ENCODE measurements around the gene KIF21B.

KIF21B gene

GRCh38 chr1:201020721-201021629, 2.5 kb downstream of the KIF21B start:
- Histone ChIP-seq H3K36me3 (ENCODE audit: control insufficient read depth in 1 of 2, insufficient read depth in 2 of 2, low read length in 2 of 2) (no peaks in the 10 kb centered on the region), H3K4me3 (ENCODE audit: low read depth in 1 of 2, low read length in 2 of 2) (peak overlapping the region in 1 of 2 donors; percentile 56), H3K27me3 (ENCODE audit: control insufficient read depth in 1 of 2, insufficient read depth in 2 of 2, low read length in 2 of 2) (no peaks in the 10 kb centered on the region), H3K9ac (ENCODE audit: low read depth in 1 of 2, low read length in 2 of 2) (peak overlapping the region; percentile 39 to 40), H3K4me1 (ENCODE audit: control insufficient read depth in 1 of 2, insufficient read depth in 2 of 2, low read length in 2 of 2) (peaks cover 71 to 76% of the 10 kb centered on the region in 2 donors), H3K9me3 (ENCODE audit: control insufficient read depth in 1 of 2, low read length in 2 of 2) (no peaks in the 10 kb centered on the region), H3K27ac (ENCODE audit: low read depth, low read length) (peak overlapping the region; percentile 37)

- peaks cover 71 to 76% of the 10 kb centered on the region in 2 donors for H3K4me1 ChIP-seq (ENCODE audit: control insufficient read depth in 1 of 2, insufficient read depth in 2 of 2, low read length in 2 of 2)
- peak overlapping the region; percentile 12 to 26 for H3K4me3 ChIP-seq (ENCODE audit: low read depth in 1 of 2, low read length in 2 of 2)
- H3K9ac ChIP-seq (ENCODE audit: low read depth in 1 of 2, low read length in 2 of 2): peak overlapping the region; percentile 39 to 40
- peak overlapping the region; percentile 37 for H3K27ac ChIP-seq (ENCODE audit: low read depth, low read length)
- no peaks in the 10 kb centered on the region for H3K27me3 ChIP-seq (ENCODE audit: control insufficient read depth in 1 of 2, insufficient read depth in 2 of 2, low read length in 2 of 2)
- H3K36me3 ChIP-seq (ENCODE audit: control insufficient read depth in 1 of 2, insufficient read depth in 2 of 2, low read length in 2 of 2): no peaks in the 10 kb centered on the region
- no peaks in the 10 kb centered on the region for H3K9me3 ChIP-seq (ENCODE audit: control insufficient read depth in 1 of 2, low read length in 2 of 2)
Measured at GRCh38 chr1:201020040-201020591, 3.4 kb downstream of the KIF21B start.

- Histone ChIP-seq H3K9me3 (ENCODE audit: control insufficient read depth in 1 of 2, low read length in 2 of 2) (no peaks in the 10 kb centered on the region), H3K4me1 (ENCODE audit: control insufficient read depth in 1 of 2, insufficient read depth in 2 of 2, low read length in 2 of 2) (peaks cover 75 to 83% of the 10 kb centered on the region in 2 donors), H3K4me3 (ENCODE audit: low read depth in 1 of 2, low read length in 2 of 2) (peak overlapping the region; percentile 12 to 26), H3K36me3 (ENCODE audit: control insufficient read depth in 1 of 2, insufficient read depth in 2 of 2, low read length in 2 of 2) (no peaks in the 10 kb centered on the region), H3K9ac (ENCODE audit: low read depth in 1 of 2, low read length in 2 of 2) (peak overlapping the region; percentile 39 to 40), H3K27ac (ENCODE audit: low read depth, low read length) (peak overlapping the region; percentile 37), H3K27me3 (ENCODE audit: control insufficient read depth in 1 of 2, insufficient read depth in 2 of 2, low read length in 2 of 2) (no peaks in the 10 kb centered on the region)
Measured at GRCh38 chr1:201019321-201019977, 4.1 kb downstream of the KIF21B start.

- Histone ChIP-seq H3K9me3 (ENCODE audit: control insufficient read depth in 1 of 2, low read length in 2 of 2) (no peaks in the 10 kb centered on the region), H3K4me3 (ENCODE audit: low read depth in 1 of 2, low read length in 2 of 2) (no peak overlapping the region), H3K4me1 (ENCODE audit: control insufficient read depth in 1 of 2, insufficient read depth in 2 of 2, low read length in 2 of 2) (peaks cover 69 to 81% of the 10 kb centered on the region in 2 donors), H3K27ac (ENCODE audit: low read depth, low read length) (no peak overlapping the region), H3K9ac (ENCODE audit: low read depth in 1 of 2, low read length in 2 of 2) (no peak overlapping the region), H3K36me3 (ENCODE audit: control insufficient read depth in 1 of 2, insufficient read depth in 2 of 2, low read length in 2 of 2) (no peaks in the 10 kb centered on the region), H3K27me3 (ENCODE audit: control insufficient read depth in 1 of 2, insufficient read depth in 2 of 2, low read length in 2 of 2) (no peaks in the 10 kb centered on the region)
Measured at GRCh38 chr1:201017828-201018163, 5.7 kb downstream of the KIF21B start.

- Histone ChIP-seq H3K9me3 (ENCODE audit: control insufficient read depth in 1 of 2, low read length in 2 of 2) (no peaks in the 10 kb centered on the region), H3K27me3 (ENCODE audit: control insufficient read depth in 1 of 2, insufficient read depth in 2 of 2, low read length in 2 of 2) (no peaks in the 10 kb centered on the region), H3K9ac (ENCODE audit: low read depth in 1 of 2, low read length in 2 of 2) (no peak overlapping the region), H3K4me3 (ENCODE audit: low read depth in 1 of 2, low read length in 2 of 2) (no peak overlapping the region), H3K4me1 (ENCODE audit: control insufficient read depth in 1 of 2, insufficient read depth in 2 of 2, low read length in 2 of 2) (peaks cover 63 to 75% of the 10 kb centered on the region in 2 donors), H3K36me3 (ENCODE audit: control insufficient read depth in 1 of 2, insufficient read depth in 2 of 2, low read length in 2 of 2) (no peaks in the 10 kb centered on the region), H3K27ac (ENCODE audit: low read depth, low read length) (no peak overlapping the region)
Measured at GRCh38 chr1:201016943-201017827, 6.3 kb downstream of the KIF21B start.

GRCh38 chr1:201016211-201016651, 7.3 kb downstream of the KIF21B start:
- peak overlapping the region in 1 of 2 donors; percentile 8 for H3K9ac ChIP-seq (ENCODE audit: low read depth in 1 of 2, low read length in 2 of 2)
- no peaks in the 10 kb centered on the region for H3K27me3 ChIP-seq (ENCODE audit: control insufficient read depth in 1 of 2, insufficient read depth in 2 of 2, low read length in 2 of 2)
- H3K36me3 ChIP-seq (ENCODE audit: control insufficient read depth in 1 of 2, insufficient read depth in 2 of 2, low read length in 2 of 2): no peaks in the 10 kb centered on the region
- peaks cover 59 to 70% of the 10 kb centered on the region in 2 donors for H3K4me1 ChIP-seq (ENCODE audit: control insufficient read depth in 1 of 2, insufficient read depth in 2 of 2, low read length in 2 of 2)
- H3K27ac ChIP-seq (ENCODE audit: low read depth, low read length): no peak overlapping the region
- peak overlapping the region; percentile 15 to 23 for H3K4me3 ChIP-seq (ENCODE audit: low read depth in 1 of 2, low read length in 2 of 2)
- H3K9me3 ChIP-seq (ENCODE audit: control insufficient read depth in 1 of 2, low read length in 2 of 2): no peaks in the 10 kb centered on the region

- no peaks in the 10 kb centered on the region for H3K9me3 ChIP-seq (ENCODE audit: control insufficient read depth in 1 of 2, low read length in 2 of 2)
- H3K9ac ChIP-seq (ENCODE audit: low read depth in 1 of 2, low read length in 2 of 2): no peak overlapping the region
- no peaks in the 10 kb centered on the region for H3K27me3 ChIP-seq (ENCODE audit: control insufficient read depth in 1 of 2, insufficient read depth in 2 of 2, low read length in 2 of 2)
- peaks cover 54 to 65% of the 10 kb centered on the region in 2 donors for H3K4me1 ChIP-seq (ENCODE audit: control insufficient read depth in 1 of 2, insufficient read depth in 2 of 2, low read length in 2 of 2)
- peak overlapping the region in 1 of 2 donors; percentile 15 for H3K4me3 ChIP-seq (ENCODE audit: low read depth in 1 of 2, low read length in 2 of 2)
- H3K36me3 ChIP-seq (ENCODE audit: control insufficient read depth in 1 of 2, insufficient read depth in 2 of 2, low read length in 2 of 2): no peaks in the 10 kb centered on the region
- no peak overlapping the region for H3K27ac ChIP-seq (ENCODE audit: low read depth, low read length)
Measured at GRCh38 chr1:201015551-201016091, 7.9 kb downstream of the KIF21B start.

GRCh38 chr1:201014816-201015200, 8.7 kb downstream of the KIF21B start:
- Histone ChIP-seq H3K4me1 (ENCODE audit: control insufficient read depth in 1 of 2, insufficient read depth in 2 of 2, low read length in 2 of 2) (peaks cover 46 to 57% of the 10 kb centered on the region in 2 donors), H3K9ac (ENCODE audit: low read depth in 1 of 2, low read length in 2 of 2) (no peak overlapping the region), H3K4me3 (ENCODE audit: low read depth in 1 of 2, low read length in 2 of 2) (no peak overlapping the region), H3K9me3 (ENCODE audit: control insufficient read depth in 1 of 2, low read length in 2 of 2) (no peaks in the 10 kb centered on the region), H3K27me3 (ENCODE audit: control insufficient read depth in 1 of 2, insufficient read depth in 2 of 2, low read length in 2 of 2) (no peaks in the 10 kb centered on the region), H3K27ac (ENCODE audit: low read depth, low read length) (no peak overlapping the region), H3K36me3 (ENCODE audit: control insufficient read depth in 1 of 2, insufficient read depth in 2 of 2, low read length in 2 of 2) (no peaks in the 10 kb centered on the region)

GRCh38 chr1:201013991-201014815, 9.3 kb downstream of the KIF21B start:
- Histone ChIP-seq H3K27me3 (ENCODE audit: control insufficient read depth in 1 of 2, insufficient read depth in 2 of 2, low read length in 2 of 2) (no peaks in the 10 kb centered on the region), H3K9me3 (ENCODE audit: control insufficient read depth in 1 of 2, low read length in 2 of 2) (no peaks in the 10 kb centered on the region), H3K4me3 (ENCODE audit: low read depth in 1 of 2, low read length in 2 of 2) (no peak overlapping the region), H3K9ac (ENCODE audit: low read depth in 1 of 2, low read length in 2 of 2) (no peak overlapping the region), H3K4me1 (ENCODE audit: control insufficient read depth in 1 of 2, insufficient read depth in 2 of 2, low read length in 2 of 2) (peaks cover 40 to 51% of the 10 kb centered on the region in 2 donors), H3K27ac (ENCODE audit: low read depth, low read length) (no peak overlapping the region), H3K36me3 (ENCODE audit: control insufficient read depth in 1 of 2, insufficient read depth in 2 of 2, low read length in 2 of 2) (no peaks in the 10 kb centered on the region)
